Hepatocyte (in vitro differentiated cells): ENCODE data around the gene FOXC2. TPM values are rescaled to one million over a fixed set of nuclear protein-coding genes. Genes with fewer than 3 reads are reported as not detected.

ENCODE experiments used
- DNase-seq: peaks from one replicate; pipeline ENCODE4 v3.0.0-alpha.2; 2016; ENCODE audit warnings: low spot score
- H2AFZ ChIP-seq: fragments of 200-600 bp; sonication (generic); 2 replicates; pipeline ENCODE4 v1.6.0; 2016; ENCODE audit warnings: antibody characterized with exemption, mild to moderate bottlenecking
- H3K27ac ChIP-seq: fragments of 200-600 bp; sonication (generic); 2 replicates; pipeline ENCODE4 v1.5.1; 2016; ENCODE audit warnings: mild to moderate bottlenecking
- H3K27me3 ChIP-seq: fragments of 200-600 bp; sonication (generic); 2 replicates; pipeline ENCODE4 v1.6.1; 2016
- H3K36me3 ChIP-seq: fragments of 200-600 bp; sonication (generic); replicated peaks from 2 replicates; pipeline ENCODE4 v1.5.1; 2016; ENCODE audit warnings: low read depth; ENCODE audit not compliant: insufficient read depth
- H3K4me1 ChIP-seq: fragments of 200-600 bp; sonication (generic); 2 replicates; pipeline ENCODE4 v1.5.1; 2016; ENCODE audit warnings: mild to moderate bottlenecking, moderate library complexity; ENCODE audit not compliant: insufficient read depth
- H3K4me2 ChIP-seq: fragments of 200-600 bp; sonication (generic); 2 replicates; pipeline ENCODE4 v1.6.0; 2016
- H3K4me3 ChIP-seq: fragments of 200-600 bp; sonication (generic); 2 replicates; pipeline ENCODE4 v1.5.1; 2016; ENCODE audit warnings: mild to moderate bottlenecking
- H3K79me2 ChIP-seq: fragments of 200-600 bp; sonication (generic); 2 replicates; pipeline ENCODE4 v1.6.0; 2017; ENCODE audit warnings: mild to moderate bottlenecking
- H3K9me2 ChIP-seq: fragments of 200-600 bp; sonication (generic); replicated peaks from 2 replicates; pipeline ENCODE4 v1.6.0; 2017; ENCODE audit warnings: mild to moderate bottlenecking; ENCODE audit not compliant: insufficient read depth
- H3K9me3 ChIP-seq: fragments of 200-600 bp; sonication (generic); 2 replicates; pipeline ENCODE4 v1.5.1; 2016; ENCODE audit warnings: low read depth, mild to moderate bottlenecking
- H4K20me1 ChIP-seq: fragments of 200-600 bp; sonication (generic); 2 replicates; pipeline ENCODE4 v1.6.0; 2016; ENCODE audit warnings: mild to moderate bottlenecking; ENCODE audit not compliant: insufficient read depth, poor library complexity, severe bottlenecking
- CTCF ChIP-seq: fragments of 200-600 bp; sonication (generic); IDR thresholded peaks from 2 replicates; pipeline ENCODE4 v1.5.1; 2016; ENCODE audit warnings: antibody characterized with exemption, mild to moderate bottlenecking; ENCODE audit not compliant: poor library complexity
- EZH2 ChIP-seq: fragments of 200-600 bp; sonication (generic); IDR thresholded peaks from 2 replicates; pipeline ENCODE4 v1.6.1; 2016; ENCODE audit warnings: antibody characterized with exemption, mild to moderate bottlenecking, borderline replicate concordance
- EZH2phosphoT487 ChIP-seq: fragments of 200-600 bp; sonication (generic); IDR thresholded peaks from one replicate; pipeline ENCODE4 v1.6.1; 2018; ENCODE audit warnings: antibody characterized with exemption, mild to moderate bottlenecking, low read depth, moderate library complexity; ENCODE audit not compliant: unreplicated experiment, severe bottlenecking
- WGBS: methylation state at CpG from one replicate; pipeline ENCODE4 v1.1.6; 2016; ENCODE audit warnings: low lambda C conversion rate; ENCODE audit errors: missing lambda C conversion rate; 5-methylcytosine and 5-hydroxymethylcytosine counted together
- polyA plus RNA-seq: library from polyadenylated mRNA; unstranded; fragments of >200 nt; fragmentation: Nextera tagmentation; extraction: Ambion mirVana; gene quantifications from 2 replicates; pipeline ENCODE4 v1.2.1, GENCODE V29; 2016
- total RNA-seq: library from RNA; depleted of rRNA; stranded (reverse); fragments of >200 nt; gene quantifications from 2 replicates; pipeline ENCODE4 v1.2.3, GENCODE V29; 2014

Gene FOXC2
- total and polyA plus RNA-seq, 2 experiments from 2014 or later = 0.30 TPM; not detected in 1

- Histone ChIP-seq H2AFZ (no peak overlapping the region), H3K4me1 (no peaks in the 10 kb centered on the region), H3K79me2 (no peaks in the 10 kb centered on the region), H4K20me1 (no peaks in the 10 kb centered on the region), H3K36me3 (no peaks in the 10 kb centered on the region), H3K4me2 (no peak overlapping the region), H3K27me3 (no peaks in the 10 kb centered on the region), H3K9me3 (no peaks in the 10 kb centered on the region), H3K9me2 (no peaks in the 10 kb centered on the region), H3K27ac (no peak overlapping the region), H3K4me3 (no peak overlapping the region)
- TF ChIP-seq EZH2phosphoT487 = no peak
- no peak for TF ChIP-seq EZH2
- TF ChIP-seq CTCF = no peak
- 92% methylated on average over 19 of the region's 19 CpGs for WGBS
- no peak for DNase-seq
Observed at GRCh38 chr16:86545954-86546637, 20.5 kb upstream of the FOXC2 start.

GRCh38 chr16:86546638-86547013 is 20.0 kb upstream of the FOXC2 start:
- DNase-seq = no peak
- TF ChIP-seq EZH2 (no peak), CTCF (no peak), EZH2phosphoT487 (no peak)
- Histone ChIP-seq H3K4me2 (no peak overlapping the region), H3K4me1 (no peaks in the 10 kb centered on the region), H3K36me3 (no peaks in the 10 kb centered on the region), H3K27me3 (no peaks in the 10 kb centered on the region), H3K27ac (no peak overlapping the region), H3K79me2 (no peaks in the 10 kb centered on the region), H3K9me3 (no peaks in the 10 kb centered on the region), H2AFZ (no peak overlapping the region), H3K9me2 (no peaks in the 10 kb centered on the region), H3K4me3 (no peak overlapping the region), H4K20me1 (no peaks in the 10 kb centered on the region)
- 91% methylated on average over 8 of the region's 8 CpGs for WGBS

- Histone ChIP-seq H3K4me2 (no peak overlapping the region), H4K20me1 (no peaks in the 10 kb centered on the region), H3K4me1 (no peaks in the 10 kb centered on the region), H3K79me2 (no peaks in the 10 kb centered on the region), H3K9me3 (no peaks in the 10 kb centered on the region), H3K27me3 (no peaks in the 10 kb centered on the region), H2AFZ (no peak overlapping the region), H3K4me3 (no peak overlapping the region), H3K36me3 (no peaks in the 10 kb centered on the region), H3K9me2 (no peaks in the 10 kb centered on the region), H3K27ac (no peak overlapping the region)
- TF ChIP-seq EZH2 = no peak
- TF ChIP-seq CTCF = no peak
- no peak for TF ChIP-seq EZH2phosphoT487
- WGBS = 97% methylated on average over 11 of the region's 11 CpGs
- DNase-seq = no peak
Observed at GRCh38 chr16:86547286-86547685, 19.3 kb upstream of the FOXC2 start.
